Brain pericyte (primary cell): ENCODE data around the gene SERPINB10.

Source experiments
- DNase-seq: peaks from one replicate; pipeline ENCODE4 v3.0.0-alpha.2; 2012; ENCODE audit warnings: low read depth, low spot score

Gene SERPINB10

GRCh38 chr18:63947051-63947790 is 39.5 kb downstream of the SERPINB10 start:
- no peak for DNase-seq

GRCh38 chr18:63949068-63949737 is 41.4 kb downstream of the SERPINB10 start, which contains the start of gene HMSD:
TSS of gene HMSD (plus strand) at chr18:63949301. CDS start at chr18:63953456, 4,155 bp downstream.
- DNase-seq = no peak

- DNase-seq = no peak
Measured at GRCh38 chr18:63951302-63951705, 43.5 kb downstream of the SERPINB10 start.

GRCh38 chr18:63953811-63954210 is 46.1 kb downstream of the SERPINB10 start:
- no peak for DNase-seq

- DNase-seq = no peak
Measured at GRCh38 chr18:63956755-63957154, 49.0 kb downstream of the SERPINB10 start.

- no peak for DNase-seq
Measured at GRCh38 chr18:63960891-63961290, 53.1 kb downstream of the SERPINB10 start.

- DNase-seq = no peak
Measured at GRCh38 chr18:63961435-63961980, 53.8 kb downstream of the SERPINB10 start.

- DNase-seq = no peak
Measured at GRCh38 chr18:63962137-63962536, 54.4 kb downstream of the SERPINB10 start.

- no peak for DNase-seq
Measured at GRCh38 chr18:63963615-63964256, 56.0 kb downstream of the SERPINB10 start.

GRCh38 chr18:63964908-63965307 is 57.1 kb downstream of the SERPINB10 start:
- no peak for DNase-seq

GRCh38 chr18:63965716-63966330 is 58.1 kb downstream of the SERPINB10 start:
- DNase-seq = no peak

- peak; percentile 59 for DNase-seq
Measured at GRCh38 chr18:63969942-63970808, 62.4 kb downstream of the SERPINB10 start, which contains the start of gene SERPINB8. TSS of gene SERPINB8 (plus strand) at chr18:63970081. CDS start at chr18:63978309, 8,228 bp downstream.

GRCh38 chr18:63970809-63971205 is 63.0 kb downstream of the SERPINB10 start:
- DNase-seq = no peak

GRCh38 chr18:63971320-63972001 is 63.7 kb downstream of the SERPINB10 start:
- no peak for DNase-seq

- no peak for DNase-seq
Measured at GRCh38 chr18:63972002-63972376, 64.2 kb downstream of the SERPINB10 start.

- no peak for DNase-seq
Measured at GRCh38 chr18:63974991-63975390, 67.2 kb downstream of the SERPINB10 start.

GRCh38 chr18:63975628-63976027 is 67.9 kb downstream of the SERPINB10 start:
- DNase-seq = no peak

GRCh38 chr18:63977040-63977439 is 69.3 kb downstream of the SERPINB10 start:
- DNase-seq = no peak

GRCh38 chr18:63979409-63979920 is 71.7 kb downstream of the SERPINB10 start:
- DNase-seq = no peak

GRCh38 chr18:63980027-63980426 is 72.3 kb downstream of the SERPINB10 start:
- no peak for DNase-seq
